AG04449 (cell line): ENCODE data around the gene PTGIS.

Source experiments
- CTCF ChIA-PET: fragments of 350-600 bp; formaldehyde crosslinking; extraction: SDS; loops from one replicate; lab custom pipeline; 2021; ENCODE audit warnings: antibody characterized with exemption; lab: Yijun Ruan, JAX
- POLR2A ChIA-PET: fragments of 400-600, 350-600 bp; formaldehyde crosslinking; extraction: SDS; loops from one replicate; lab custom pipeline; 2020; ENCODE audit warnings: antibody characterized with exemption, inconsistent platforms; lab: Yijun Ruan, JAX
- DNase-seq: peaks from one replicate; pipeline ENCODE4 v3.0.0-alpha.2; 2010; ENCODE audit warnings: low read depth, low spot score
- H3K4me3 ChIP-seq: 2 replicates; pipeline ENCODE4 v1.5.1; 2011; ENCODE audit warnings: low read depth, mild to moderate bottlenecking, control low read depth, low read length
- CTCF ChIP-seq: IDR thresholded peaks from one replicate; pipeline ENCODE4 v1.5.1; 2011; ENCODE audit warnings: mild to moderate bottlenecking, moderate library complexity, low read length, control low read depth, inconsistent platforms; ENCODE audit not compliant: insufficient read depth; ENCODE audit errors: missing control alignments

Gene PTGIS

DNA sequence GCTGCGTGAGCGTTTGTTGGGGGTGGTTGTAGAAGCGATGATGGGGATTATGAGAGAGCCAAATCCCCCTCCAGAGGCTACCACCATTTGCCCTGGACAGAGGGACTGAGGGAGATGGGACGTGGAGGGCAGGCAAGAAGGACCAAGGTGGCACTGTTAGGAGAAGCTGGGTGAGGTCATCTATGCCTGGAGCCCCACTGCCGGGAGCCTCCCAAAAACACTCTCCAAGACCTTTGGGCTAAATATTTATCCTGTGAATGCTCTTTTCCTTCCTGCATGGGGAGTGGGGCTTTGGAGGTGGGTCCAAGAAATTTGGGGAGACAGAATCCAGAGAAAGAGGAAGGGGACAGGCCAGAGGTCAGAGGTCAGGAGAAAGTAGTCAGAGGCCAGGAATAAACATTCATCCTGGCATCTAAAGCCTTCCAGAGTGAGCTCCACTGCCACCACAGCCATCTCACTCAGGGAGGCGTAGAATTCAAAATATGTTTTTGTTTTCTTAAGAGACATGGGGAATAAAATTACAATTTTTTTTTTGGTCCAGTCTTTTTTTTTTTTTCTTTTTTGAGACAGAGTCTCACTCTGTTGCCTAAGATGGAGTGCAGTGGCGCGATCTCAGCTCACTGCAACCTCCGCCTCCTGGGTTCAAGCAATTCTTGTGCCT lies 17.8 kb upstream of the PTGIS start:
- CTCF ChIA-PET = interaction anchor here (0.7 to 0.8 kb wide), 2 partner anchors 8 to 23 kb away, joined by 3 read pairs; no protein-coding TSS in a partner anchor
- no peak for TF ChIP-seq CTCF
- DNase-seq = no peak
- POLR2A ChIA-PET = no interaction called here
- no peak overlapping the region for H3K4me3 ChIP-seq

DNA sequence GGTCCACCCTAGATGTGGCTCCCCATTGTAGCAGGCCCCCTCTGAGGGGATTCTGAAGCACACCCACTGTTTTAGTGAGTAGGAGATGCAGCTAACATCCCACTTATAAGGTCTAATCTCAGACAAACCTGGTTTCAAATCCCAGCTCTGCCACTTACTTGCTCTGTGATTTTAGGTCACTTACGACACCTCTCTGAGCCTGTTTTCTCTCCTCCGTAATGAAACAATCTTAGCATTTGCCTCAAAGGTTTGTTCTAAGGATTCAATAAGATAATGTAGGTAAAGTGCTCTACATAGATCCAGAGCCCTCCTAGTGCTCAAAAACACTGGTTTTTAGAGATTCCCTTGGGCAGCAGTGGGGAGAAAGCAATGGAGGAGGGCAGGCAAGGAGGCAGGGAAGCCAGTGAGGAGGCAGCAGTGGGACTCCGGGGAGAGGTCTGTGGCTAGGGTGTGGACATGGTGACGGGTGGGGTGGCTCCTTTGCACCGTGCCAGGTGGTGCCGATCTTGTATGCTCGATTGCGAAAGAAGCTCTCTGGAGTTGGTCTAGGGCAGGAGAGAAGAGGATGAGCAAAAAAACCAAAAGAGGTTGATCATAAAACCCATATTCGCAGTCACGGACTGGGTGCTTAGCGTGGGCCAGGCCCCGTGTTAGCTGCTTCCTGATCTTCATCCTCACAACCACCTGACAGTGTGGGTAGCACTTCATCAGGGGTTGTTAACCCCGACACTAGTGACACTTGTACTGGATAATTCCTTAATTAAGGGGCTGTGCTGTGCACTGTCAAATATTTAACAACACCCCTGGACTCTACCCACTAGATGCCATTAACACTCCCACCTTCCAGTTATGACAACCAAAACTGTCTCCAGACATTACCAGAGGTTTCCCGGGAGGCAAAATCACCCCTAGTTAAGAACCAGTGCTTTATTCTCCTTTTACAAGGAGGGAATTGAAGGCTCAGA lies 16.8 kb upstream of the PTGIS start:
- no peak overlapping the region for H3K4me3 ChIP-seq
- CTCF ChIA-PET = interaction anchor here (1.4 to 7.2 kb wide), 3 partner anchors 24 to 261 kb away, joined by 4 to 44 read pairs (median 10); no protein-coding TSS in a partner anchor
- POLR2A ChIA-PET = no interaction called here
- no peak for TF ChIP-seq CTCF
- no peak for DNase-seq

- TF ChIP-seq CTCF = no peak
- CTCF ChIA-PET = interaction anchor here (1.2 to 7.2 kb wide), 4 partner anchors 25 to 305 kb away, joined by 3 to 44 read pairs (median 7); no protein-coding TSS in a partner anchor
Observed at GRCh38 chr20:49583669-49584417, 15.9 kb upstream of the PTGIS start.

DNA sequence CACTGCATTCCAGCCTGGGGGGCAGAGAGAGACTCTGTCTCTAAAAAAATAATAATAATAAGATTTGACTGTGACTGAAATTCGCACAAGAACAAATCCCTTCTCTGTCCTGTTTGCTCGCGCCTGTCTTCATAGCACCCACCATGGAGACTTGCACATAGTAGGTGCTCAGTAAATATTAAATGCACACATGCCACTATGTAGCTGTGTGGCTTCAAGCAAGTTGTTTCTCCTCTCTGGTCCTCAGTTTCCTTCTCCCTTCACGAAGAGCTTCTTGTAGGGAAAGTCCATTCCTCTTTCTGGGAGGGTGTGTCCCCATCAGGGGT lies 15.4 kb upstream of the PTGIS start:
- no peak for DNase-seq
- ChIA-PET CTCF (interaction anchor here (1.2 to 7.2 kb wide), 4 partner anchors 26 to 305 kb away, joined by 3 to 44 read pairs (median 7); no protein-coding TSS in a partner anchor), POLR2A (interaction anchor here (0.6 kb wide), 1 partner anchor 312 kb away, joined by 3 read pairs; no protein-coding TSS in a partner anchor)
- no peak for TF ChIP-seq CTCF
- H3K4me3 ChIP-seq = no peak overlapping the region

More at GRCh38 chr20:49583669-49584417, 15.9 kb upstream of the PTGIS start:
- POLR2A ChIA-PET = no interaction called here
- no peak for DNase-seq
- no peak overlapping the region for H3K4me3 ChIP-seq

GRCh38 chr20:49582413-49583334 lies 14.7 kb upstream of the PTGIS start:
- POLR2A ChIA-PET = interaction anchor here (0.6 kb wide), 1 partner anchor 313 kb away, joined by 3 read pairs; no protein-coding TSS in a partner anchor
- no peak for DNase-seq
- CTCF ChIA-PET = interaction anchor here (0.7 to 7.2 kb wide), 6 partner anchors 12 to 306 kb away, joined by 3 to 44 read pairs (median 4); no protein-coding TSS in a partner anchor
- no peak for TF ChIP-seq CTCF
- no peak overlapping the region for H3K4me3 ChIP-seq
